SK-N-SH treated with all-trans-retinoic acid at 6 μM for 48 hours (cell line): ENCODE measurements around the gene HMCN2.

Experiments used
- ATAC-seq: fragments of 200-7000 bp; cut with Tn5 transposase; 3 replicates; pipeline ENCODE4 v1.9.1; 2020; ENCODE audit warnings: mild to moderate bottlenecking, moderate library complexity
- BACH2 ChIP-seq: fragments of 250-450 bp; sonication (Bioruptor Pico); IDR thresholded peaks from 2 replicates; pipeline ENCODE4 v1.9.0; 2021; ENCODE audit warnings: mild to moderate bottlenecking, borderline replicate concordance
- CSDC2 ChIP-seq: fragments of 250-450 bp; sonication (Bioruptor Pico); IDR thresholded peaks from 2 replicates; pipeline ENCODE4 v1.5.0; 2020; ENCODE audit warnings: mild to moderate bottlenecking, moderate library complexity
- ESRRG ChIP-seq: fragments of 250-450 bp; sonication (Bioruptor Pico); IDR thresholded peaks from 2 replicates; pipeline ENCODE4 v1.6.1; 2021; ENCODE audit warnings: mild to moderate bottlenecking
- GLIS3 ChIP-seq: fragments of 250-450 bp; sonication (Bioruptor Pico); IDR thresholded peaks from 2 replicates; pipeline ENCODE4 v1.5.0; 2020; ENCODE audit warnings: mild to moderate bottlenecking, moderate library complexity
- OSR1 ChIP-seq: fragments of 250-450 bp; sonication (Bioruptor Pico); IDR thresholded peaks from 2 replicates; pipeline ENCODE4 v1.8.0; 2022; ENCODE audit warnings: moderate library complexity, mild to moderate bottlenecking, inconsistent platforms
- PPARA ChIP-seq: fragments of 250-450 bp; sonication (Bioruptor Pico); IDR thresholded peaks from 2 replicates; pipeline ENCODE4 v1.5.0; 2020; ENCODE audit warnings: mild to moderate bottlenecking, borderline replicate concordance
- TCF4 ChIP-seq: fragments of 250-450 bp; sonication (Bioruptor Pico); IDR thresholded peaks from 2 replicates; pipeline ENCODE4 v1.8.0; 2021; ENCODE audit warnings: mild to moderate bottlenecking, moderate library complexity, borderline replicate concordance
- TOX ChIP-seq: fragments of 250-450 bp; sonication (Bioruptor Pico); IDR thresholded peaks from 2 replicates; pipeline ENCODE4 v1.8.0; 2021; ENCODE audit warnings: mild to moderate bottlenecking, moderate library complexity, borderline replicate concordance
- ZC3H10 ChIP-seq: fragments of 250-450 bp; sonication (Bioruptor Pico); IDR thresholded peaks from 2 replicates; pipeline ENCODE4 v1.5.1; 2021; ENCODE audit warnings: mild to moderate bottlenecking, moderate library complexity
- ZFP3 ChIP-seq: fragments of 250-450 bp; sonication (Bioruptor Pico); IDR thresholded peaks from 2 replicates; pipeline ENCODE4 v1.5.0; 2020; ENCODE audit warnings: mild to moderate bottlenecking, moderate library complexity
- ZFP30 ChIP-seq: fragments of 450-650 bp; formaldehyde crosslinking; IDR thresholded peaks from 2 replicates; pipeline ENCODE4 v1.5.0; 2022; ENCODE audit warnings: mild to moderate bottlenecking, moderate library complexity
- ZNF565 ChIP-seq: fragments of 450-650 bp; formaldehyde crosslinking; conservative IDR thresholded peaks from 2 replicates; pipeline ENCODE4 v1.5.0; 2020; ENCODE audit warnings: low read depth, mild to moderate bottlenecking, moderate library complexity
- ZNF70 ChIP-seq: fragments of 450-650 bp; formaldehyde crosslinking; IDR thresholded peaks from 2 replicates; pipeline ENCODE4 v1.5.0; 2020; ENCODE audit warnings: mild to moderate bottlenecking, moderate library complexity
- ZNF8 ChIP-seq: fragments of 450-650 bp; formaldehyde crosslinking; IDR thresholded peaks from 2 replicates; pipeline ENCODE4 v1.5.0; 2020; ENCODE audit warnings: mild to moderate bottlenecking, moderate library complexity
- TF ChIP-seq, protein P1 (sequence below): fragments of 250-450 bp; sonication (Bioruptor Pico); IDR thresholded peaks from 2 replicates; pipeline ENCODE4 v1.5.1; 2020; ENCODE audit warnings: low read depth, mild to moderate bottlenecking, moderate library complexity
- TF ChIP-seq, protein P2 (sequence below): fragments of 250-450 bp; sonication (Bioruptor Pico); IDR thresholded peaks from 2 replicates; pipeline ENCODE4 v1.5.1; 2021; ENCODE audit warnings: mild to moderate bottlenecking, moderate library complexity
- TF ChIP-seq, protein P3 (sequence below): fragments of 250-450 bp; sonication (Bioruptor Pico); IDR thresholded peaks from 2 replicates; pipeline ENCODE4 v1.8.0; 2020; ENCODE audit warnings: mild to moderate bottlenecking, moderate library complexity, borderline replicate concordance
- TF ChIP-seq, protein P4 (sequence below): fragments of 250-450 bp; sonication (Bioruptor Pico); IDR thresholded peaks from 2 replicates; pipeline ENCODE4 v1.8.0; 2021; ENCODE audit warnings: low read depth, mild to moderate bottlenecking, moderate library complexity, borderline replicate concordance

The HMCN2 gene

DNA sequence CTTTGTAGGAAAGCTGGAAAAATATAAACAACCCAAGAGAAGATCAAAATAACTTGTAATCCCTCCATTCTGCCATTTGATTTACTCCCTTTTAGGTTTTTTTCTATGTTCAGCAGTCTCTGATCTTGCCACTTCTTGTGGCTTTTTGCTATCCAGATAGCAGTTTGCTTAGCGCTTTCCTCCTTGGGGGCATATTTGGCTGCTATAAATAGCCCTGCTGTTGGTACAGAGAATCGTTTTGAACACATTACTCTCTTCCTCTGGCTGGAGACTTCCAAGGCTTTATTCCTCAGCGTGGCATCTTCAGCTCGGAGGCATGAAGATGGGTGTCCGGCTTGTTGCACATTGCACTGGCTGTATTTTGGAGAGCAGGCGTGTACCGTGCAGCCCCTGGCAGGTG lies 38.6 kb downstream of the HMCN2 start:
- ATAC-seq: no peak
- TF ChIP-seq ZFP3 (CRISPR knock-in tag) (no peak), TCF4 (CRISPR knock-in tag) (no peak), PPARA (no peak)
- TF ChIP-seq, protein P1, sequence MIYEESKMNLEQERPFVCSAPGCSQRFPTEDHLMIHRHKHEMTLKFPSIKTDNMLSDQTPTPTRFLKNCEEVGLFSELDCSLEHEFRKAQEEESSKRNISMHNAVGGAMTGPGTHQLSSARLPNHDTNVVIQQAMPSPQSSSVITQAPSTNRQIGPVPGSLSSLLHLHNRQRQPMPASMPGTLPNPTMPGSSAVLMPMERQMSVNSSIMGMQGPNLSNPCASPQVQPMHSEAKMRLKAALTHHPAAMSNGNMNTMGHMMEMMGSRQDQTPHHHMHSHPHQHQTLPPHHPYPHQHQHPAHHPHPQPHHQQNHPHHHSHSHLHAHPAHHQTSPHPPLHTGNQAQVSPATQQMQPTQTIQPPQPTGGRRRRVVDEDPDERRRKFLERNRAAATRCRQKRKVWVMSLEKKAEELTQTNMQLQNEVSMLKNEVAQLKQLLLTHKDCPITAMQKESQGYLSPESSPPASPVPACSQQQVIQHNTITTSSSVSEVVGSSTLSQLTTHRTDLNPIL (CRISPR knock-in tag): no peak

DNA sequence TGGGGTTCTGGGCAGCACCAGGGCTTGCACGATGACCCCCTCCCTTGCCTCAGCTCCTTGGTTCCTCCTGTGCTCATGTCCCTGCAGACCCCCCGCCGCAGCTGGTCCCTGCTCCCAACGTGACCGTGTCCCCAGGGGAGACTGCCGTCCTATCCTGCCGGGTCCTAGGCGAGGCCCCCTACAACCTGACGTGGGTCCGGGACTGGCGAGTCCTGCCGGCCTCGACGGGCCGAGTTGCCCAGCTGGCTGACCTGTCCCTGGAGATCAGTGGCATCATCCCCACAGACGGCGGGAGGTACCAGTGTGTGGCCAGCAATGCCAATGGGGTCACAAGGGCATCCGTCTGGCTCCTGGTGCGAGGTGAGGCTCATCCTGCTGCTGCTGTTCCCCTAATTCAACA lies 39.1 kb downstream of the HMCN2 start:
- no peak for ATAC-seq
- TF ChIP-seq ESRRG (CRISPR knock-in tag) (no peak), BACH2 (CRISPR knock-in tag) (no peak), ZFP30 (no peak), OSR1 (CRISPR knock-in tag) (no peak), ZC3H10 (CRISPR knock-in tag) (no peak), ZNF70 (CRISPR knock-in tag) (no peak), CSDC2 (CRISPR knock-in tag) (no peak)
- TF ChIP-seq, protein P2, sequence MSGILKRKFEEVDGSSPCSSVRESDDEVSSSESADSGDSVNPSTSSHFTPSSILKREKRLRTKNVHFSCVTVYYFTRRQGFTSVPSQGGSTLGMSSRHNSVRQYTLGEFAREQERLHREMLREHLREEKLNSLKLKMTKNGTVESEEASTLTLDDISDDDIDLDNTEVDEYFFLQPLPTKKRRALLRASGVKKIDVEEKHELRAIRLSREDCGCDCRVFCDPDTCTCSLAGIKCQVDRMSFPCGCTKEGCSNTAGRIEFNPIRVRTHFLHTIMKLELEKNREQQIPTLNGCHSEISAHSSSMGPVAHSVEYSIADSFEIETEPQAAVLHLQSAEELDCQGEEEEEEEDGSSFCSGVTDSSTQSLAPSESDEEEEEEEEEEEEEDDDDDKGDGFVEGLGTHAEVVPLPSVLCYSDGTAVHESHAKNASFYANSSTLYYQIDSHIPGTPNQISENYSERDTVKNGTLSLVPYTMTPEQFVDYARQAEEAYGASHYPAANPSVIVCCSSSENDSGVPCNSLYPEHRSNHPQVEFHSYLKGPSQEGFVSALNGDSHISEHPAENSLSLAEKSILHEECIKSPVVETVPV (CRISPR knock-in tag): no peak

DNA sequence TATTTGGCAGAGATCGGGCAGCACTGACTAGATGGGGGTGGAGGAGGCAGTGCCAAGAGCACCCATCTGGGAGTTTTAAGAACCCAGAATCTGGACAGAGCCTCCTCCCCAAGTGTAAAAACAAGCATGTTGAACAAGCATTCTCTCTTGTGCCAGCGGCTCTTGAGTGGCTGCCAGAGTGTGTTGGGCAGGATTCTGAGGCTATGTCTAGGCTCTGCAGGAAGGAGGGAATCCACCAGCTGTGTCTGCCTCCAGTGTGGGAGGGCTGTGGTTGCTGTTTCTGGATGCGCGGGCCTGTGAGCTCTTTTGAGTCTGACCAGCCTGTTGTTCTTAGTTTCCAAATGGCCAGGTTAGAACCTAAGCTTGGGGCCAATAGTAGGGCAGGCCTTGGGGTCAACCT lies 39.8 kb downstream of the HMCN2 start:
- TF ChIP-seq, protein P2 (CRISPR knock-in tag): no peak
- TF ChIP-seq, protein P3, sequence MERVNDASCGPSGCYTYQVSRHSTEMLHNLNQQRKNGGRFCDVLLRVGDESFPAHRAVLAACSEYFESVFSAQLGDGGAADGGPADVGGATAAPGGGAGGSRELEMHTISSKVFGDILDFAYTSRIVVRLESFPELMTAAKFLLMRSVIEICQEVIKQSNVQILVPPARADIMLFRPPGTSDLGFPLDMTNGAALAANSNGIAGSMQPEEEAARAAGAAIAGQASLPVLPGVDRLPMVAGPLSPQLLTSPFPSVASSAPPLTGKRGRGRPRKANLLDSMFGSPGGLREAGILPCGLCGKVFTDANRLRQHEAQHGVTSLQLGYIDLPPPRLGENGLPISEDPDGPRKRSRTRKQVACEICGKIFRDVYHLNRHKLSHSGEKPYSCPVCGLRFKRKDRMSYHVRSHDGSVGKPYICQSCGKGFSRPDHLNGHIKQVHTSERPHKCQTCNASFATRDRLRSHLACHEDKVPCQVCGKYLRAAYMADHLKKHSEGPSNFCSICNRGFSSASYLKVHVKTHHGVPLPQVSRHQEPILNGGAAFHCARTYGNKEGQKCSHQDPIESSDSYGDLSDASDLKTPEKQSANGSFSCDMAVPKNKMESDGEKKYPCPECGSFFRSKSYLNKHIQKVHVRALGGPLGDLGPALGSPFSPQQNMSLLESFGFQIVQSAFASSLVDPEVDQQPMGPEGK (CRISPR knock-in tag): no peak
- TF ChIP-seq ZC3H10 (CRISPR knock-in tag) (no peak), ZNF565 (no peak), GLIS3 (CRISPR knock-in tag) (no peak), TOX (CRISPR knock-in tag) (no peak)
- TF ChIP-seq, protein P4, sequence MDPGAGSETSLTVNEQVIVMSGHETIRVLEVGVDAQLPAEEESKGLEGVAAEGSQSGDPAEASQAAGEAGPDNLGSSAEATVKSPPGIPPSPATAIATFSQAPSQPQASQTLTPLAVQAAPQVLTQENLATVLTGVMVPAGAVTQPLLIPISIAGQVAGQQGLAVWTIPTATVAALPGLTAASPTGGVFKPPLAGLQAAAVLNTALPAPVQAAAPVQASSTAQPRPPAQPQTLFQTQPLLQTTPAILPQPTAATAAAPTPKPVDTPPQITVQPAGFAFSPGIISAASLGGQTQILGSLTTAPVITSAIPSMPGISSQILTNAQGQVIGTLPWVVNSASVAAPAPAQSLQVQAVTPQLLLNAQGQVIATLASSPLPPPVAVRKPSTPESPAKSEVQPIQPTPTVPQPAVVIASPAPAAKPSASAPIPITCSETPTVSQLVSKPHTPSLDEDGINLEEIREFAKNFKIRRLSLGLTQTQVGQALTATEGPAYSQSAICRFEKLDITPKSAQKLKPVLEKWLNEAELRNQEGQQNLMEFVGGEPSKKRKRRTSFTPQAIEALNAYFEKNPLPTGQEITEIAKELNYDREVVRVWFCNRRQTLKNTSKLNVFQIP (CRISPR knock-in tag): no peak

DNA sequence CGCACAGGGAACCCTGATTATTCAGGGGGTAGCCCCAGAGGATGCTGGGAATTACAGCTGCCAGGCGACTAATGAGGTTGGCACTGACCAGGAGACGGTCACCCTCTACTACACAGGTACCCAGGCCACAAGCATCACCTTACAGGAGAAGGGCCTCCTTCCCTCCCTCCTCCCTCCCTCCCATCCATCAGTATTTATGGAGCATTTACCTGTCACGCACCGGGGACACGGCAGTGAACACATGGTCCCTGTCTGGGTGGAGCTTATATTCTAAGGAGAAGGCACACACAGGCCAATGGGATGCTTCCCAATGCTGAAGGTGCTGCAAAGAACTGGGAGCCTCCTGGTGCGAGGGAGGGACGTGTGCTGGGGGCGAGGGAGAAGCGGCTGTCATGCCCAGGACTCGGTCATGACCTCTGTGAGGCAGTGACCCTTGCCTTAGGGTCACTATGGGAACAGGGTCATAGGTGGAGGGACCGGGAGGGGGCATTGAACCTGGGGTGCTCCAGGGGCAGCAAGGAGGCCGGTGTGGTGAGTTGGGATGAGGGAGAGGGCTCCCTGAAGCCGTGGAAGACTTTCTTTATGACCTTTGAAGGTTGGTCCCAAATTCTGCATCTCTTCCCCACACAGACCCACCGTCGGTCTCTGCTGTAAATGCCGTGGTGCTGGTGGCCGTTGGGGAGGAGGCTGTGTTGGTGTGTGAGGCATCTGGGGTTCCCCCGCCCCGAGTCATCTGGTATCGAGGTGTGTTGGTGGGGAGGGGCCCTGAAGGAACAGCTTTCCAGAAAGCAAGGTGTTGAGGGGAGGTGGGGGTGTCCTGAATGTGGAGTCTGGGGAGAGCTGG lies 41.5 kb downstream of the HMCN2 start:
- TF ChIP-seq, protein P4 (CRISPR knock-in tag): no peak
- TF ChIP-seq ZC3H10 (CRISPR knock-in tag) (no peak), ZNF8 (CRISPR knock-in tag) (no peak), TOX (CRISPR knock-in tag) (no peak), OSR1 (CRISPR knock-in tag) (no peak), ESRRG (CRISPR knock-in tag) (no peak), ZNF565 (no peak), GLIS3 (CRISPR knock-in tag) (no peak), TCF4 (CRISPR knock-in tag) (no peak), ZFP30 (no peak)
- TF ChIP-seq, protein P1 (CRISPR knock-in tag): no peak
- ATAC-seq: no peak

More for the DNA sequence above, 39.8 kb downstream of the HMCN2 start:
- ATAC-seq: no peak
